Calu3 (cell line): ENCODE results near the gene KCNK3. TPM values are rescaled to one million over a fixed set of nuclear protein-coding genes. Genes with fewer than 3 reads are reported as not detected.

Experiments
- BruUV-seq: library from RNA; stranded (reverse); fragments of 400-500 nt; replicated peaks from 2 replicates; lab custom pipeline; 2021; lab: Mats Ljungman, UMichigan
- CTCF ChIA-PET: fragments of 300-600 bp; sonication (Branson Sonifier 250); formaldehyde crosslinking; loops from one replicate; lab custom pipeline; 2022; ENCODE audit warnings: antibody characterized with exemption; lab: Charles Lee
- DNase-seq: peaks from one replicate; pipeline ENCODE4 v3.0.0; 2022
- H3K27ac Mint-ChIP-seq: one replicate; pipeline ENCODE4 v1.8.0; 2022; ENCODE audit warnings: mixed read lengths; ENCODE audit not compliant: unreplicated experiment
- H3K27me3 Mint-ChIP-seq: one replicate; pipeline ENCODE4 v1.8.0; 2022; ENCODE audit warnings: mixed read lengths; ENCODE audit not compliant: unreplicated experiment
- H3K36me3 Mint-ChIP-seq: one replicate; pipeline ENCODE4 v1.8.0; 2022; ENCODE audit warnings: mild to moderate bottlenecking, moderate library complexity, mixed read lengths; ENCODE audit not compliant: insufficient read depth, unreplicated experiment
- H3K4me1 Mint-ChIP-seq: one replicate; pipeline ENCODE4 v1.8.0; 2022; ENCODE audit warnings: mild to moderate bottlenecking, low read depth, mixed read lengths; ENCODE audit not compliant: unreplicated experiment
- H3K4me3 Mint-ChIP-seq: one replicate; pipeline ENCODE4 v1.8.0; 2022; ENCODE audit warnings: mild to moderate bottlenecking, low read depth, moderate library complexity, mixed read lengths; ENCODE audit not compliant: unreplicated experiment
- H3K9me3 Mint-ChIP-seq: one replicate; pipeline ENCODE4 v1.8.0; 2022; ENCODE audit warnings: low read depth, mixed read lengths; ENCODE audit not compliant: unreplicated experiment
- intact Hi-C: fragments of 100-400 bp; cut with micrococcal nuclease; formaldehyde crosslinking; loops from one replicate; pipeline ENCODE4 v1.10.0; 2022; ENCODE audit not compliant: unreplicated experiment
- total RNA-seq: library from RNA; stranded (reverse); gene quantifications from 2 replicates; pipeline ENCODE4 v1.2.3, GENCODE V29; 2022
- TF ChIP-seq, protein P1 (sequence below): fragments of 200-600 bp; IDR thresholded peaks from one replicate; pipeline ENCODE4 v1.8.0; 2022; ENCODE audit warnings: antibody characterized with exemption; ENCODE audit not compliant: unreplicated experiment

KCNK3 gene
- total RNA-seq, 1 experiment from 2014 or later = not detected

DNA sequence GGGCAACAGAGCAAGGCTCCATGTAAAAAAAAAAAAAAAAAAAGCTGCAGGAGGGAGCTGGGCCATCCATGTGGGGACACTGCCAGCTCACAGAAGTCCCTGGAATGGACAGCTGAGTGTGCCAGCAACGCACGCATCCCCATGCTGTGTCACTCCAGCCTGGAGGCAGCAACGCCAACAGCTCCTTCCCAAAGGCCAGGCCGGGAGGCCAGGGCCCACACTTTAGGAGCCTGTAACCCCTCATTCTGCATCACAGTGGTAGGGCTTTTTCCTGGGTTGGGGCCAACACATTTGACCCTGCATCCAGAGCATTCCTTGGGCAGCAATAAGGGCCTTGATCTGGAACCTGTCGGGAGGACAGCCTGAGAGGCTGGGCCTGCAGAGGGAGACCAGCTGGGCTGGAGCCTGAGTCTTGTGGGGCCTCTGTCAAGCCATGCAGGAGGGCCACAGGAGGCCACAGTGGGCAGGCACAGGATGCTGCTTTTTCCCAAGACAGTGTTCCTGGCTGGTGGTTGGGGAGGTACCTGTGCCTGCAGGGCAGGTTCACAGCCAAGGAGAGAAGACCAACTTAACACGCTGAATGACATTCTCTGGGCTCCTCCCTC is 16.8 kb upstream of the KCNK3 start:
- TF ChIP-seq, protein P1, sequence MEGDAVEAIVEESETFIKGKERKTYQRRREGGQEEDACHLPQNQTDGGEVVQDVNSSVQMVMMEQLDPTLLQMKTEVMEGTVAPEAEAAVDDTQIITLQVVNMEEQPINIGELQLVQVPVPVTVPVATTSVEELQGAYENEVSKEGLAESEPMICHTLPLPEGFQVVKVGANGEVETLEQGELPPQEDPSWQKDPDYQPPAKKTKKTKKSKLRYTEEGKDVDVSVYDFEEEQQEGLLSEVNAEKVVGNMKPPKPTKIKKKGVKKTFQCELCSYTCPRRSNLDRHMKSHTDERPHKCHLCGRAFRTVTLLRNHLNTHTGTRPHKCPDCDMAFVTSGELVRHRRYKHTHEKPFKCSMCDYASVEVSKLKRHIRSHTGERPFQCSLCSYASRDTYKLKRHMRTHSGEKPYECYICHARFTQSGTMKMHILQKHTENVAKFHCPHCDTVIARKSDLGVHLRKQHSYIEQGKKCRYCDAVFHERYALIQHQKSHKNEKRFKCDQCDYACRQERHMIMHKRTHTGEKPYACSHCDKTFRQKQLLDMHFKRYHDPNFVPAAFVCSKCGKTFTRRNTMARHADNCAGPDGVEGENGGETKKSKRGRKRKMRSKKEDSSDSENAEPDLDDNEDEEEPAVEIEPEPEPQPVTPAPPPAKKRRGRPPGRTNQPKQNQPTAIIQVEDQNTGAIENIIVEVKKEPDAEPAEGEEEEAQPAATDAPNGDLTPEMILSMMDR = no peak
- Mint-ChIP-seq H3K36me3 (no peaks in the 10 kb centered on the region), H3K9me3 (no peaks in the 10 kb centered on the region), H3K27ac (no peak overlapping the region), H3K4me3 (no peak overlapping the region), H3K4me1 (no peaks in the 10 kb centered on the region), H3K27me3 (peaks cover 81% of the 10 kb centered on the region)
- CTCF ChIA-PET = no interaction called here
- DNase-seq = no peak
- intact Hi-C loops = no loop called here
- BruUV-seq = no TSS peak

DNA sequence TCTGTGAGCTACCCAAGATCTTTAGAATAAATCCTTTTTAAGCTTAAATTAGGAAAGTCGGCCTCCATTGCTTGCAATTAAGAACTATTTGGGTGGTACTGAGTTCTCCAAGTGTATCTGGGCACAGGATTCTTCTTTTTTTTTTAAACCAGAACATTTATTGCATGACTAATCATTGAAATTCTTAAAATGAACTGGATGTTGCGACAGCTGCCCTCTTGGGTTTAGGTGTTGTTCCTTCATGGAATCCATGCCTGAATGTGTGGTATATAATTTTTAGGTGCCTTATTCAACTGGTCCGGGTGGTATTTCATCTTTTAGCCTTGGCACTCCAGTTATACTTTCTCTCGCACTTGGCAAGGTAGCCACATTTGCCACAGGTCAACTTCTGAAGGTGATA is 14.5 kb upstream of the KCNK3 start:
- H3K9me3 Mint-ChIP-seq = no peaks in the 10 kb centered on the region
- H3K27me3 Mint-ChIP-seq = peaks cover 81% of the 10 kb centered on the region
- CTCF ChIA-PET = interaction anchor here (0.6 kb wide), 1 partner anchor 15 kb away, joined by 5 read pairs; the partner anchor contains the start of gene KCNK3
- no peak overlapping the region for H3K4me3 Mint-ChIP-seq
- intact Hi-C loops = no loop called here
- no TSS peak for BruUV-seq
- H3K27ac Mint-ChIP-seq = no peak overlapping the region
- TF ChIP-seq, protein P1 = no peak
- H3K4me1 Mint-ChIP-seq = no peaks in the 10 kb centered on the region
- no peaks in the 10 kb centered on the region for H3K36me3 Mint-ChIP-seq
- no peak for DNase-seq

DNA sequence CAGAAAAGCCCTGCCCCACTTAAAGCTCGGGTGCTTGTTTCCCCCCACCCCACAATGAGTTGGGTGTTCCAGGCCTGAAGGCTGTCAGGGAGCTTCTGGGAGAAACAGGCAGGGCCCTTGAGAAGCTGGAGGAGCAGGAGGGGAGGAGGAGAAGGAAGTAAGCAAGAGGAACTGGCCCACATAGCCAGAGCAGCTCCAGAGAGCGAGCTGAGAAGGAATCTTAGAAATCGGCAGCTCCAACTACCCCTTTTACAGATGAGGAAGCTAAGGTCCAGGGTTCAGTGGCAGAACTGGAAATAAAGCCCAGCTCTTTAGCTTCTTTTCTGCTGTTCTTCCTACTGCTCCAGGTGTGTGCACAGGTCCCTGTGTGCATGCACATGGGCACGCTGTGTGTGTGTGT is 12.7 kb upstream of the KCNK3 start:
- CTCF ChIA-PET = no interaction called here
- Mint-ChIP-seq H3K27me3 (peaks cover 80% of the 10 kb centered on the region), H3K4me1 (no peaks in the 10 kb centered on the region), H3K9me3 (no peaks in the 10 kb centered on the region), H3K4me3 (no peak overlapping the region), H3K36me3 (no peaks in the 10 kb centered on the region), H3K27ac (no peak overlapping the region)
- TF ChIP-seq, protein P1 = no peak
- BruUV-seq = no TSS peak
- intact Hi-C loops = no loop called here
- DNase-seq = no peak

DNA sequence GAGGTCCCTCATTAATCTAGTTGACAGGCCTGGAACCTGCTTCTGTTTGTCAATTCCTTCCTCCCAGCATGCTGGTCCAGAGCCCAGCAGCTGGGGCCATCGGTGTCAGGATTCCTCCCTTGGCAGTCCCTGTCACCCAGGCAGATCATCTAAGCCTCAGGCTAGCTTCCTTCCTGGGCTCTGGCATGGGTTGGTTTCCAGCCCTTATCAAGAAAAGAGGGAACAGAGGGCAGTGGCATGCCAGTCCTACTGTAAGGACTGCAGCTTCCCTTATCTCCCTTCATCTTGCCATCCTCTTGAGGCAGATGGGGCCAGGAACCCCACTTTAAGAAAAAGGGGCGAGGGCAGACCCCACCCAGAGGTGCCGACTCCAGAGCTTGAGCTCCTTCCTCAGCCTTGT is 10.9 kb upstream of the KCNK3 start:
- CTCF ChIA-PET = interaction anchor here (0.6 kb wide), 1 partner anchor 1543 kb away, joined by 3 read pairs; no protein-coding TSS in a partner anchor
- Mint-ChIP-seq H3K9me3 (no peaks in the 10 kb centered on the region), H3K27me3 (peaks cover 97% of the 10 kb centered on the region), H3K4me1 (peaks cover 8% of the 10 kb centered on the region), H3K36me3 (no peaks in the 10 kb centered on the region), H3K27ac (no peak overlapping the region), H3K4me3 (no peak overlapping the region)
- intact Hi-C loops = no loop called here
- DNase-seq = no peak
- TF ChIP-seq, protein P1 = no peak
- BruUV-seq = no TSS peak
